HG03060 (cell line): Measurements from ENCODE around the gene PARPBP.
"Not testable (repeated sequence)": the region's sequence is repeated elsewhere in the genome, so short reads cannot be mapped to it uniquely, and the experiment has no call there.

Source experiments
- ATAC-seq: cut with Tn5 transposase; IDR thresholded peaks from one replicate; pipeline ENCODE4 v1.9.1; 2021; ENCODE audit warnings: low read depth, moderate number of reproducible peaks; ENCODE audit not compliant: unreplicated experiment

Gene PARPBP

GRCh38 chr12:102234599-102234998 is 114.6 kb downstream of the PARPBP start:
- ATAC-seq = no peak

- ATAC-seq = not testable (repeated sequence)
These were observed 120.9 kb downstream of the PARPBP start for GRCh38 chr12:102240859-102241258.
